H9 (cell line): ENCODE results near the gene DUSP2. TPM values are rescaled to one million over a fixed set of nuclear protein-coding genes. Genes with fewer than 3 reads are reported as not detected.
A peak's percentile ranks its signal among the peaks of the same experiment; 100 is the strongest.

ENCODE experiments used
- DNase-seq: peaks from one replicate; pipeline ENCODE4 v3.0.0-alpha.2; 2017
- H2AFZ ChIP-seq: one replicate; pipeline ENCODE4 v1.6.1; 2013; ENCODE audit warnings: mild to moderate bottlenecking, low read length, control low read depth, moderate library complexity
- H2AK5ac ChIP-seq: 2 replicates; pipeline ENCODE4 v1.6.1; 2013; ENCODE audit warnings: low read length, control low read depth, mixed read lengths; ENCODE audit not compliant: insufficient read length
- H2BK120ac ChIP-seq: one replicate; pipeline ENCODE4 v1.6.1; 2013; ENCODE audit warnings: low read depth, mild to moderate bottlenecking, low read length, control low read depth, inconsistent platforms; ENCODE audit not compliant: poor library complexity, severe bottlenecking
- H2BK12ac ChIP-seq: 2 replicates; pipeline ENCODE4 v1.6.1; 2013; ENCODE audit warnings: low read length, control low read depth, mixed read lengths, low read depth; ENCODE audit not compliant: insufficient read length
- H2BK15ac ChIP-seq: 2 replicates; pipeline ENCODE4 v1.6.1; 2013; ENCODE audit warnings: low read depth, low read length, control low read depth
- H2BK20ac ChIP-seq: one replicate; pipeline ENCODE4 v1.6.1; 2013; ENCODE audit warnings: low read depth, mild to moderate bottlenecking, low read length, control low read depth, inconsistent platforms; ENCODE audit not compliant: poor library complexity, severe bottlenecking
- H2BK5ac ChIP-seq: 2 replicates; pipeline ENCODE4 v1.6.1; 2013; ENCODE audit warnings: low read length, control low read depth, mixed read lengths; ENCODE audit not compliant: insufficient read length
- H3K14ac ChIP-seq: 2 replicates; pipeline ENCODE4 v1.6.1; 2013; ENCODE audit warnings: low read length, control low read depth; ENCODE audit not compliant: insufficient read depth
- H3K18ac ChIP-seq: 2 replicates; pipeline ENCODE4 v1.6.1; 2013; ENCODE audit warnings: low read depth, mild to moderate bottlenecking, mixed read lengths, low read length, control low read depth; ENCODE audit not compliant: insufficient read length
- H3K23ac ChIP-seq: 2 replicates; pipeline ENCODE4 v1.6.1; 2013; ENCODE audit warnings: low read length, control low read depth, mixed read lengths, low read depth; ENCODE audit not compliant: insufficient read length
- H3K23me2 ChIP-seq: 2 replicates; pipeline ENCODE4 v1.6.1; 2013; ENCODE audit warnings: low read depth, mild to moderate bottlenecking, mixed read lengths, low read length, control low read depth; ENCODE audit not compliant: insufficient read length, poor library complexity, severe bottlenecking
- H3K27ac ChIP-seq: 2 replicates; pipeline ENCODE4 v1.5.1; 2013; ENCODE audit warnings: low read length, control low read depth, mixed read lengths, low read depth; ENCODE audit not compliant: insufficient read length
- H3K27me3 ChIP-seq: 2 replicates; pipeline ENCODE4 v1.6.1; 2013; ENCODE audit warnings: low read length, control low read depth, inconsistent platforms; ENCODE audit not compliant: insufficient read depth
- H3K4ac ChIP-seq: 2 replicates; pipeline ENCODE4 v1.6.1; 2013; ENCODE audit warnings: low read depth, mild to moderate bottlenecking, control low read depth, inconsistent platforms, low read length, moderate library complexity
- H3K4me1 ChIP-seq: 2 replicates; pipeline ENCODE4 v1.6.1; 2013; ENCODE audit warnings: low read length, control low read depth, inconsistent platforms; ENCODE audit not compliant: insufficient read depth
- H3K4me2 ChIP-seq: 2 replicates; pipeline ENCODE4 v1.6.1; 2013; ENCODE audit warnings: low read length, control low read depth, mixed read lengths; ENCODE audit not compliant: insufficient read length, insufficient read depth
- H3K56ac ChIP-seq: 2 replicates; pipeline ENCODE4 v1.6.1; 2013; ENCODE audit warnings: low read depth, mild to moderate bottlenecking, mixed read lengths, low read length, control low read depth; ENCODE audit not compliant: insufficient read length
- H3K79me1 ChIP-seq: 2 replicates; pipeline ENCODE4 v1.6.1; 2013; ENCODE audit warnings: low read depth, mild to moderate bottlenecking, moderate library complexity, low read length, control low read depth, inconsistent platforms; ENCODE audit not compliant: insufficient read depth, poor library complexity, severe bottlenecking
- H3K79me2 ChIP-seq: 2 replicates; pipeline ENCODE4 v1.6.1; 2013; ENCODE audit warnings: low read length, control low read depth, inconsistent platforms; ENCODE audit not compliant: insufficient read depth
- H3K9ac ChIP-seq: 2 replicates; pipeline ENCODE4 v1.6.1; 2013; ENCODE audit warnings: low read length, control low read depth, mixed read lengths; ENCODE audit not compliant: insufficient read length; ENCODE audit errors: extremely low read depth
- H3K9me3 ChIP-seq: one replicate; pipeline ENCODE4 v1.6.1; 2013; ENCODE audit warnings: low read depth, low read length, inconsistent platforms; ENCODE audit not compliant: control insufficient read depth
- H3T11ph ChIP-seq: one replicate; pipeline ENCODE4 v1.6.1; 2013; ENCODE audit warnings: mild to moderate bottlenecking, low read length, control low read depth, inconsistent platforms
- H4K20me1 ChIP-seq: one replicate; pipeline ENCODE4 v1.6.1; 2013; ENCODE audit not compliant: control insufficient read depth, insufficient read length, insufficient read depth
- H4K5ac ChIP-seq: 2 replicates; pipeline ENCODE4 v1.6.1; 2013; ENCODE audit warnings: low read depth, mild to moderate bottlenecking, mixed read lengths, low read length, control low read depth; ENCODE audit not compliant: insufficient read length
- H4K8ac ChIP-seq: replicated peaks from 2 replicates; pipeline ENCODE4 v1.6.1; 2013; ENCODE audit warnings: low read length, control low read depth, mixed read lengths, low read depth; ENCODE audit not compliant: insufficient read length
- H4K91ac ChIP-seq: 2 replicates; pipeline ENCODE4 v1.6.1; 2013; ENCODE audit warnings: low read depth, mild to moderate bottlenecking, moderate library complexity, mixed read lengths, low read length, control low read depth; ENCODE audit not compliant: insufficient read length
- H3K27ac Mint-ChIP-seq, 3 experiments: 2 replicates in 2 of 3; 3 replicates in 1 of 3; pipeline ENCODE4 v1.8.0; 2020 to 2021; ENCODE audit warnings: mixed read lengths in 3 of 3, mild to moderate bottlenecking in 1 of 3, moderate library complexity in 1 of 3
- H3K27me3 Mint-ChIP-seq: 2 replicates; pipeline ENCODE4 v1.8.0; 2021; ENCODE audit warnings: low read depth, mild to moderate bottlenecking, moderate library complexity, mixed read lengths
- H3K36me3 Mint-ChIP-seq, 3 experiments: 2 replicates in 2 of 3; 3 replicates in 1 of 3; pipeline ENCODE4 v1.8.0; 2020 to 2021; ENCODE audit warnings: low read depth in 3 of 3, mixed read lengths in 3 of 3; ENCODE audit not compliant: insufficient read depth in 1 of 3
- H3K4me1 Mint-ChIP-seq, 2 experiments: 2 replicates each; pipeline ENCODE4 v1.8.0; 2020; ENCODE audit warnings: mixed read lengths in 2 of 2
- H3K4me3 Mint-ChIP-seq, 2 experiments: 2 replicates in 1 of 2; 3 replicates in 1 of 2; pipeline ENCODE4 v1.8.0; 2020 to 2021; ENCODE audit warnings: mild to moderate bottlenecking in 2 of 2, mixed read lengths in 2 of 2, moderate library complexity in 1 of 2
- H3K9me3 Mint-ChIP-seq, 2 experiments: 2 replicates in 1 of 2; 3 replicates in 1 of 2; pipeline ENCODE4 v1.8.0; 2020; ENCODE audit warnings: mild to moderate bottlenecking in 2 of 2, mixed read lengths in 2 of 2, moderate library complexity in 1 of 2
- WGBS: extraction: QIAGEN DNeasy Blood & Tissue Kit; methylation state at CpG from one replicate; pipeline ENCODE4 v1.1.7; 2013; ENCODE audit warnings: missing lambda C conversion rate, low lambda C conversion rate, mixed read lengths; ENCODE audit not compliant: insufficient read length; ENCODE audit errors: extremely low coverage; 5-methylcytosine and 5-hydroxymethylcytosine counted together
- total RNA-seq: library from RNA; stranded (reverse); gene quantifications from 2 replicates; pipeline ENCODE4 v1.2.1, GENCODE V29; 2021
- TF ChIP-seq, protein P1 (sequence below): fragments of 200-600 bp; sonication (generic); conservative IDR thresholded peaks from 3 replicates; pipeline ENCODE4 v1.8.0; 2021; ENCODE audit warnings: antibody characterized with exemption, mild to moderate bottlenecking

DUSP2 gene
- total RNA-seq, 1 experiment from 2014 or later, result 14.9 TPM

GRCh38 chr2:96108541-96109360 lies 36.5 kb downstream of the DUSP2 start:
- H4K20me1 ChIP-seq, result no peaks in the 10 kb centered on the region
- no peak overlapping the region for H2BK5ac ChIP-seq
- peaks cover 6% of the 10 kb centered on the region; the same call in 1 of the 2 replicates for H3K4me1 ChIP-seq
- peak overlapping the region; percentile 39; the same call in 1 of the 2 replicates for H3K14ac ChIP-seq
- no peak overlapping the region for H2BK20ac ChIP-seq
- peaks cover 7% of the 10 kb centered on the region for H3K27me3 Mint-ChIP-seq
- H3K36me3 Mint-ChIP-seq, result peaks cover 5 to 8% (median 7%) of the 10 kb centered on the region in 3 experiments; a peak in 5 of 7 replicates
- no peak overlapping the region for H3K27ac ChIP-seq
- H3K9me3 Mint-ChIP-seq, result peaks cover 9 to 11% of the 10 kb centered on the region in 2 experiments
- H3K9me3 ChIP-seq, result no peaks in the 10 kb centered on the region
- H3K79me2 ChIP-seq, result no peaks in the 10 kb centered on the region
- no peaks in the 10 kb centered on the region for H3K27me3 ChIP-seq
- no peak overlapping the region for H4K8ac ChIP-seq
- H3K9ac ChIP-seq, result no peak overlapping the region
- no peak overlapping the region for H3K23ac ChIP-seq
- H3K18ac ChIP-seq, result peak overlapping the region; percentile 58
- WGBS, result no CpG with 5 or more reads among the region's 17 CpGs
- H3K56ac ChIP-seq, result no peak overlapping the region
- TF ChIP-seq, protein P1, sequence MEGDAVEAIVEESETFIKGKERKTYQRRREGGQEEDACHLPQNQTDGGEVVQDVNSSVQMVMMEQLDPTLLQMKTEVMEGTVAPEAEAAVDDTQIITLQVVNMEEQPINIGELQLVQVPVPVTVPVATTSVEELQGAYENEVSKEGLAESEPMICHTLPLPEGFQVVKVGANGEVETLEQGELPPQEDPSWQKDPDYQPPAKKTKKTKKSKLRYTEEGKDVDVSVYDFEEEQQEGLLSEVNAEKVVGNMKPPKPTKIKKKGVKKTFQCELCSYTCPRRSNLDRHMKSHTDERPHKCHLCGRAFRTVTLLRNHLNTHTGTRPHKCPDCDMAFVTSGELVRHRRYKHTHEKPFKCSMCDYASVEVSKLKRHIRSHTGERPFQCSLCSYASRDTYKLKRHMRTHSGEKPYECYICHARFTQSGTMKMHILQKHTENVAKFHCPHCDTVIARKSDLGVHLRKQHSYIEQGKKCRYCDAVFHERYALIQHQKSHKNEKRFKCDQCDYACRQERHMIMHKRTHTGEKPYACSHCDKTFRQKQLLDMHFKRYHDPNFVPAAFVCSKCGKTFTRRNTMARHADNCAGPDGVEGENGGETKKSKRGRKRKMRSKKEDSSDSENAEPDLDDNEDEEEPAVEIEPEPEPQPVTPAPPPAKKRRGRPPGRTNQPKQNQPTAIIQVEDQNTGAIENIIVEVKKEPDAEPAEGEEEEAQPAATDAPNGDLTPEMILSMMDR, result no peak
- no peak overlapping the region for H4K5ac ChIP-seq
- no peak overlapping the region for H2BK15ac ChIP-seq
- H3K4me3 Mint-ChIP-seq, result peak overlapping the region in 1 of 2 experiments; percentile 53; a peak in 4 of 5 replicates
- no peak overlapping the region for H3T11ph ChIP-seq
- no peak overlapping the region for H2BK12ac ChIP-seq
- H3K4me2 ChIP-seq, result no peak overlapping the region
- no peaks in the 10 kb centered on the region for H3K23me2 ChIP-seq
- no peaks in the 10 kb centered on the region for H3K79me1 ChIP-seq
- no peak overlapping the region for H2AFZ ChIP-seq
- peak overlapping the region in 1 of 3 experiments; percentile 49; a peak in 3 of 7 replicates for H3K27ac Mint-ChIP-seq
- H4K91ac ChIP-seq, result no peak overlapping the region
- peak; percentile 64 for DNase-seq
- no peak overlapping the region for H2AK5ac ChIP-seq
- H3K4ac ChIP-seq, result no peak overlapping the region
- no peak overlapping the region for H2BK120ac ChIP-seq
- peaks cover 22 to 37% of the 10 kb centered on the region in 2 experiments for H3K4me1 Mint-ChIP-seq
